ENCODE data around the gene ZSCAN12. TPM values are rescaled to one million over a fixed set of nuclear protein-coding genes. Genes with fewer than 3 reads are reported as not detected.

Gene ZSCAN12
- total and polyA plus RNA-seq, 9 donors, result 3.0 to 11.4 (median 7.1) TPM

DNA sequence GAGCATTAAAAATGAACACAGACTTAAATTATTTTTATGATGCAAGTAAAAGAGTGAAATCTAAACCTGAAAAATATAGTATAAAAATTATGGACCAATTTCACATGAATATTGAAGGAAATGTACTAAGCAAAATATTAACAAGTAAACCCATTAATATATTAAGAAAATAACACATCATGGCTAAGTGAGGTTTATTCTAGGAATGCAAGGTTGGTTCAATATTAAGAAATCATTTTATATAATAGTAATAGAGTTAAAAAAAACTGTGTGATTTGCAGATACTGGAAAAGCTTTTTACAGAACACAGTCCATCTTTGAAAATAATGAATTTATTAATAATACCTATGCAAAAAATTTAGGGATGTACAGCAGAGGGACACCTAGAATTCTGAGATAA is 20.9 kb downstream of the ZSCAN12 start:
- DNase-seq, result no peak
- H3K27ac ChIP-seq, result no peak overlapping the region
- no peaks in the 10 kb centered on the region for H3K4me1 ChIP-seq (ENCODE audit: insufficient read depth)
- H3K36me3 ChIP-seq, result no peaks in the 10 kb centered on the region
- no peaks in the 10 kb centered on the region for H3K27me3 ChIP-seq
- no peak overlapping the region for H3K4me3 ChIP-seq
- intact Hi-C loops (cut with DNase I), result no loop called here
- H3K9me3 ChIP-seq, result no peaks in the 10 kb centered on the region
- TF ChIP-seq EP300 (IDR thresholded peaks at IDR 0.05), result no peak
- TF ChIP-seq, protein P1, sequence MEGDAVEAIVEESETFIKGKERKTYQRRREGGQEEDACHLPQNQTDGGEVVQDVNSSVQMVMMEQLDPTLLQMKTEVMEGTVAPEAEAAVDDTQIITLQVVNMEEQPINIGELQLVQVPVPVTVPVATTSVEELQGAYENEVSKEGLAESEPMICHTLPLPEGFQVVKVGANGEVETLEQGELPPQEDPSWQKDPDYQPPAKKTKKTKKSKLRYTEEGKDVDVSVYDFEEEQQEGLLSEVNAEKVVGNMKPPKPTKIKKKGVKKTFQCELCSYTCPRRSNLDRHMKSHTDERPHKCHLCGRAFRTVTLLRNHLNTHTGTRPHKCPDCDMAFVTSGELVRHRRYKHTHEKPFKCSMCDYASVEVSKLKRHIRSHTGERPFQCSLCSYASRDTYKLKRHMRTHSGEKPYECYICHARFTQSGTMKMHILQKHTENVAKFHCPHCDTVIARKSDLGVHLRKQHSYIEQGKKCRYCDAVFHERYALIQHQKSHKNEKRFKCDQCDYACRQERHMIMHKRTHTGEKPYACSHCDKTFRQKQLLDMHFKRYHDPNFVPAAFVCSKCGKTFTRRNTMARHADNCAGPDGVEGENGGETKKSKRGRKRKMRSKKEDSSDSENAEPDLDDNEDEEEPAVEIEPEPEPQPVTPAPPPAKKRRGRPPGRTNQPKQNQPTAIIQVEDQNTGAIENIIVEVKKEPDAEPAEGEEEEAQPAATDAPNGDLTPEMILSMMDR (IDR thresholded peaks at IDR 0.05), result no peak
- TF ChIP-seq POLR2A (IDR thresholded peaks at IDR 0.05), result no peak

DNA sequence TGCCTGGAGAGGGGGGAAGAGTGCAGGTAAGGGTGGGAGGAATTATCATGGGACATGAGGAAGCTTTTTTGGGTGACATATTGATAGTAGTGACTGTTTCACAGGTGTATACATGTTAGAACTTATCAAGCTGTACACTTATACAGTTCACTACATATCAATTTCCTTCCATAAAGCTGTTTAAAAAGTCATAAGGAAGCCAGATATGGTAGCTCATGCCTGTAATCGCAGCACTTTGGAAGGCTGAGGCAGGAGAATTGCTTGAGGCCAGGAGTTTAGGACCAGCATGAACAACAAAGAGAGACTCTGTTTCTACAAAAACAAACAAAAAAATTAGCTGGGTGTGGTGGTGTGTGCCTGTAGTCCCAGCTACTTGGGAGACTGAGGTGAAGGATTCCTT is 21.7 kb downstream of the ZSCAN12 start:
- no peaks in the 10 kb centered on the region for H3K4me1 ChIP-seq (ENCODE audit: insufficient read depth)
- TF ChIP-seq POLR2A (IDR thresholded peaks at IDR 0.05) (no peak), EP300 (IDR thresholded peaks at IDR 0.05) (no peak)
- TF ChIP-seq, protein P1 (IDR thresholded peaks at IDR 0.05), result no peak
- H3K9me3 ChIP-seq, result no peaks in the 10 kb centered on the region
- no peak overlapping the region for H3K4me3 ChIP-seq
- intact Hi-C loops (cut with DNase I), result no loop called here
- no peaks in the 10 kb centered on the region for H3K27me3 ChIP-seq
- DNase-seq, result no peak
- WGBS, 3 donors, result 97 to 100% (median 100%) methylated on average over 1 of the region's 1 CpG
- H3K36me3 ChIP-seq, result no peaks in the 10 kb centered on the region
- no peak overlapping the region for H3K27ac ChIP-seq

GRCh38 chr6:28373925-28374324 is 25.6 kb downstream of the ZSCAN12 start:
- no peaks in the 10 kb centered on the region for H3K4me1 ChIP-seq (ENCODE audit: insufficient read depth)
- H3K36me3 ChIP-seq, result no peaks in the 10 kb centered on the region
- WGBS, 3 donors, result 78 to 90% (median 79%) methylated on average over 1 of the region's 1 CpG
- H3K4me3 ChIP-seq, result no peak overlapping the region
- intact Hi-C loops (cut with DNase I), result no loop called here
- H3K9me3 ChIP-seq, result no peaks in the 10 kb centered on the region
- TF ChIP-seq POLR2A (IDR thresholded peaks at IDR 0.05) (no peak), EP300 (IDR thresholded peaks at IDR 0.05) (no peak)
- TF ChIP-seq, protein P1 (IDR thresholded peaks at IDR 0.05), result no peak
- H3K27ac ChIP-seq, result no peak overlapping the region
- DNase-seq, result no peak
- no peaks in the 10 kb centered on the region for H3K27me3 ChIP-seq

GRCh38 chr6:28371706-28372451 is 27.7 kb downstream of the ZSCAN12 start:
- TF ChIP-seq, protein P1 (IDR thresholded peaks at IDR 0.05), result no peak
- no peak for TF ChIP-seq POLR2A (IDR thresholded peaks at IDR 0.05)
- no peak for TF ChIP-seq EP300 (IDR thresholded peaks at IDR 0.05)
- WGBS, 3 donors, result 23 to 55% (median 39%) methylated on average over 9 of the region's 9 CpGs
- no peak for DNase-seq
- Histone ChIP-seq H3K4me3 (no peak overlapping the region), H3K9me3 (no peaks in the 10 kb centered on the region), H3K27me3 (no peaks in the 10 kb centered on the region), H3K4me1 (ENCODE audit: insufficient read depth) (no peaks in the 10 kb centered on the region), H3K27ac (no peak overlapping the region), H3K36me3 (no peaks in the 10 kb centered on the region)
- intact Hi-C loops (cut with DNase I), result no loop called here

All from ovary (tissue), 9 donors.